Stimulated activated CD8-positive, alpha-beta memory T cell treated with anti-CD3 and anti-CD28 coated beads, Interleukin-12 subunit alpha, Interleukin-12 subunit beta, amount 100 ng/mL, for 1 hour (primary cell): Measurements from ENCODE around the gene FARP2.

Experiments used
- DNase-seq: peaks from one replicate; pipeline ENCODE4 v3.0.0-alpha.2; 2020; ENCODE audit warnings: low read depth

The FARP2 gene

DNA sequence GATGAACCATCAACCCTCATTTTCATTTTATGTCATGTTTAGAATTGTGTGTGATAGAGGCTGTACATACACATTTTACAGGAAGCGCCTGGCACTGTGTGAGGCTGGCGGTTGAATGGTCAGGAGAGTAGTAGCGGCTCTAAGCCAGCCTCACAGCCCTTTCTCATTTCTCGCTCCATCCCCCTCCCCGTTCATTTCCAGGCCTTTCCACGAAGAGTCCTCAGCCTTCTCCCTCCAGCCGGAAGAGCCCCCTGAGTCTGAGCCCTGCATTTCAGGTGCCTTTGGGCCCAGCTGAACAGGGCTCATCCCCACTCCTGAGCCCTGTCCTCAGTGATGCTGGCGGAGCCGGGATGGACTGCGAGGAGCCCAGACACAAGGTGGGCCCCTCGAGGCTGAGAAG, 100.5 kb downstream of the FARP2 start:
- no peak for DNase-seq

DNA sequence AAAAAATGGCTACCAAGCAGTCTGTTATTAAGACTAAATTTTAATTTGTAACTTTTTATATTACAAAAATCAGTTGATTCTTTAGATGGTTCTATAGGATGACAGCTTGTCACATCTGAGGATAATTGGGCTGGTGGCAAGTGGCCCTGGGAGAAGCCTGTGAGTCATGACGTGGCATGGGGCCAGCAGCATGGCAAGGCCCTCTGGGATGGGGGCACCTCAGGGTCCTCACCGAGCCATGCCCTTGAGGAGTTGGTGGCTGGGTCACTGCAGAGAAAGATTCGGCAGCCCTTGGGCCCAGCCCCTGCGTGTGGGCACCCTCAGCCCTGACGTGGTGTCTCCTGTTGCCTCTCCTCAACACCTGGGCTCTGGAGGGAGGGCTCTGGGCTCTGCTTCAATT, 102.6 kb downstream of the FARP2 start:
- DNase-seq: no peak

DNA sequence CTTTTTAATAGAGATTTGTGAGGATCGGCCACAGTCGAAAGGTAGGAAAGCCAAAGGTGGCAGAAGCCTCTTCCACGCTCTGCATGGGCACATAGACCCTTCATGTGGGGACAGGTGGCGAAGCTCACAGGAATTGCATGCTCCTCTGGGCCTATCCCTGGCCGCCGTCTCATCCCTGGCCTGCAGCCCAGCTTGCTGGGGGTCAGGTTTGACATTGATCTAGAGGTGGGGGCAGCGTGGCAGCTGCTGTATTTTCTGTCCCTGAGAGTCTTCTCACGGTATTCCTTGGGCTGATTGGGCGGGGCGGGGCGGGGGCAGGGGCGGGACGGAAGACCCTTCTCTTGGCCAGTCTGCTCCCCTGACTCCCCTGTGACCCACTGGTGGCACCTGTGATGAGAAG, 103.4 kb downstream of the FARP2 start:
- DNase-seq: no peak

DNA sequence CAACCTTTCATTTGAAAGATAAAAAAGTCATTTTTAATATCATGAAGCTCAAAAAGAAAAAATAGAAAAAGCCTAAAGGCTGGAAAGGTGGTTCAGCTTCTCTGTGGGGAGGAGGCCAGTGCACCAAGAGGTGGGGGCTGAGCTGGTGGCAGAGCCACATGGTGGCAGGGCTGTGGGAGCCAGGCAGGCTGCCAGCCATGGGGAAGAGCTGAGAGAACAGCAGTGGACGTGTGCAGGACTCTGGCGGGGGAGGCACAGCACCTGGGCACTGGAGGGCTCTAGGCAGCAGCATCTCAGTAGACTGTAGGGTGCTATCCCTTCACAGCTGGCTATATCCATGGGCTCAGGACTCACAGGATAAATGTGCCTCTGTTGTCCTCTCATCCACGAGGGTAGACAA, 104.5 kb downstream of the FARP2 start:
- DNase-seq: no peak

DNA sequence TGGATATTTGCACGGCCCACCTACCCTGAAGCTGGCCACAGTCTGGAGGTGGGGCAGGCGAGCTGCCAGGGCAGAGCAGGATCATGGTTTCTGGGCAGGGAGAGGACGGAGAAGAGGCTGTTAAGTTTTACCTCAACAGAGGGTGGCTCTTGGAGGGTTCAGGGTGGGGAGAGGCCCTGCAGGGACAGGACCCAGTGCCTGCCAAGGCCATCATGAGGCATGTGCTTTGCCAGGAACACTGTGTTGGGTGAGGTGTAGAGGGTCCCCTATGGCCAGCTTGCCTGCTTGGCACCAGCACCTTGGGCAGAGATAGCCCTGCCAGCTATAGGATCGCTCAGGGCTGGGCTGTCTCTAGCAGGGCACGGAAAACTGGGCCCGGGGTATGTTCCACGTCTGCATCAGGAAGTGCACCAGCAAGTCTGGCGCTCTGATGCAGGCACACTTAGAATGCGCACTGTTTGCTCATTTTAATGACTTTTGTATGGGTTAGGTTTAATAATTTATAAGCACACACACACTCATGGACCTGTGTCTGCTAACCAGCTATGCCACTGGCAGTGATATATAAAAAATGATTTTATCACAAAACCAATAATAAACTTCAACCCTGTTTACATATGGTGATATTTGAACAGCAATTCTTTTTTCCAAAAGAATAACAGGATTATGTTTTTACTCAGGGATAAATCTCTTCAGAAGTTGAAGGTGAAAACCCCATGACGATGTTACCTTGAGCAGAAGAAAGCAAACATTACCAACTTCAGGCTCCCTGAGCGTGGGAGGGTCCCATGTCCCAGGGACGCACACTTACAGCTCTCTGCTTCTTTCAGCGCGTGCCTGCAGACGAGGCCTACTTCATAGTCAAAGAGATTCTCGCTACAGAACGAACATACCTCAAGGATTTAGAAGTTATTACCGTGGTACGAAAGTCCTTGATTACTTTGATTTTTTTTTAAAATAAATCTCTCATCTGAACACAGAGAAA, 105.9 kb downstream of the FARP2 start:
- DNase-seq: no peak

DNA sequence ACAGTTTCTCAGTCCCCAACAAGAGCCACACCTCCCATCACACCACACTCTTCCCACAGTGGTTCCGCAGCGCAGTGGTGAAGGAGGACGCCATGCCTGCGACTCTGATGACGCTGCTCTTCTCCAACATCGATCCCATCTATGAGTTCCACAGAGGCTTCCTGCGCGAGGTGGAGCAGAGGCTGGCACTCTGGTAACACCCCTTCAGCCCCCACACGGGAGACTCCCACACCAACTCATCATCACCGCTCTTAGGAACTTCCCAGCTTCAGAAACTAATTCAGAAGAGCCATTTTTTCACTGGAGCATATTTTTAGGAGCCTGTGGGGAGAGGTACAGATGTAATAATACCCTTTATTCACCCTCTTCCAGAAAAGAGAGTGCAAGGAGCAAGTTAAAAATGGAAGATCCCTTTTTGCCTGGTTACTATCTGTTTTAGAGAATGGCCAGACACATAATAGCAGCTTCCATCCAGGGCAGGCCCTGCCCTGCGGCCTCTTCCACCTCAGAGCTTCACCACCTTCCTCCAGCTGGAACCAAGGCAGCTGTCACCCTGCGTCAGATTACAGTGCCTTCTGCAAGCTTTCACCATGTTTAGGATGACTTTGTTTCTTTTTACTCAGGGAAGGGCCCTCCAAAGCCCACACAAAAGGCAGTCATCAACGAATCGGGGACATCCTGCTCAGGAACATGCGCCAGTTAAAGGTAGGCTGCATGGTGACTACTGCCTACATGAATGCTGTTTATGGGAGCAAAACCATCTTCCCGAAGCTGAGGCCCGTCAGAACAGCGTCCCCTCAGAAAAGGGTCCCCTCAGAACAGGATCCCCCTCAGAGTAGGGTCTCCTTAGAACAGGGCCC, 107.4 kb downstream of the FARP2 start:
- DNase-seq: no peak

DNA sequence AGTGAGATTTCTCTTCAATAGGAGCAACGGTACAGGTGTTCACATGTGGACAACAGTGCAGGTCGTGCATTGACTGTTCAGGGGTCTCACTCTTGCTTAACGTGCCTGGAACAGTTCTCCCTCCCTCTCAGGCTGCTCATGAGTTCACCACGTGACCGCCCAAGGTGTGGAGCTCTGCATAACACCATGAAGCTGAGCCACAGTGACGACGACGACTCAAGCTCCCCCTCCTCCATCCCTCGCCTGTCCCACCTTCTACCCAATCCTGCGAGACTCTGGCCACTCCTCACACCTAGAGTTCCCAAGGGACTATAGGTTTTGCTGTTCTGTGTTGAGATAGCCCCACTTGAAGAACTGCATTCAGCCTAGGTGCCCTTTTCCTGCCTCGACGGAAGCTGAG, 109.5 kb downstream of the FARP2 start:
- DNase-seq: no peak

DNA sequence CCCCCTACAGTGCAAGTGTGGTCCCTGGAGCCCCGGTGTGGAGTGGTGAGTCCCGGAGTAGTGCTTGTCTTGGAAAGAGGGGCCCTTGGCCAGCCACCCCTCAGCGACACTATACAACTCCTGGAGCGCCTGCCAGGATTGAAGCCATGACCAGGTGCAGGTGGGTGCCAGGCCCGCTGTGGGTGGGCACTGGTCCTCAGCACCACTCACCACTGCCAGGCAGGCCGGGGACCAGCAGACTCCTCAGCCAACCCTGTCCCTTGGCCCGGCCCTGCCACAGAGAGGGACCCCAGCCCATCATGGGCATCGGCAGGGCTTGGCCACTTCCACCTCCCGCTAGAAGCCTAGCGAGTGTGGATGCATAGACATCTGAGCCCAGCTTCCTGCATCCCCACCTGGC, 110.1 kb downstream of the FARP2 start:
- DNase-seq: no peak

DNA sequence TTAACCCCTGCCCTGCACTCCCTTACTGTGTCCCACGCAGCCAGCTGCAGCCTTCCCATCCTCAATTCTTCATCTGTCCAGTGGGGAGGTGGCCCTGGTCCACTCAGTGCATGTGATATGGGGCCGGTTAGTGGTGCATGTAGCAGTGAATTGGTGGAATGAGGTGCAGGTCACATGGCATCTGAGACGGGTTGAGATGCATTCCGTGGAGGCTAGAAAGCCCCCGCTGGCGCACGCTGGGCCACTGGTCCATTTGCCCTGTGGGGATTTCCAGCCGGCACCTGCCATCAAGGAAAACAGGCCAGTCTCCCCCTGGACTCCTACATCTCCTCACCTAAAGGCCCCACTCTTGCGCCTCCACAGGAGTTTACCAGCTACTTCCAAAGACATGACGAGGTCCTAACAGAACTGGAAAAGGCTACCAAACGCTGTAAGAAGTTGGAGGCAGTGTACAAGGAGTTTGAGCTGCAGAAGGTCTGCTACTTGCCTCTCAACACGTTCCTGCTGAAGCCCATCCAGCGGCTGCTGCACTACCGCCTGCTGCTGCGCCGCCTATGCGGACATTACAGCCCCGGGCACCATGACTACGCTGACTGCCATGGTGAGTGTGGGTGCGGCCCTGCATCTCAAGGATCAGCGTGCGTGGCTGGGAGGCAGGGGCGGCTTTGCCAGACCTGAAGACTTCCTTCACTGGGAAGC, 111.8 kb downstream of the FARP2 start:
- no peak for DNase-seq

DNA sequence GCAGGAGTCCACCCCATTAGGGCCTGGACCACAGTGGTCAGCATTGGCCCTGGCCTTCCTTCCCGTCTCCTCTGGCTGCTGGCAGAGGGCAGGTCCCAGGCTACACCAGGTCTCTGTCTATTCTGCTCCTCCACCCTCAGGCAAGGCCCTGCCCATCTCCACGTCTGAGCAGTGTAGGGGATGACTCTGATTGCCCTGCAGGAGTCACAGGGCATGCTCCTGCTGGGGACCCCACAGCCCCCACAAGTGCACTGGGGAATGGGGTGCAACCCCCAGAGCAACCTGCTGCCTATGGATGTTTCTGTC, 112.3 kb downstream of the FARP2 start:
- no peak for DNase-seq

DNA sequence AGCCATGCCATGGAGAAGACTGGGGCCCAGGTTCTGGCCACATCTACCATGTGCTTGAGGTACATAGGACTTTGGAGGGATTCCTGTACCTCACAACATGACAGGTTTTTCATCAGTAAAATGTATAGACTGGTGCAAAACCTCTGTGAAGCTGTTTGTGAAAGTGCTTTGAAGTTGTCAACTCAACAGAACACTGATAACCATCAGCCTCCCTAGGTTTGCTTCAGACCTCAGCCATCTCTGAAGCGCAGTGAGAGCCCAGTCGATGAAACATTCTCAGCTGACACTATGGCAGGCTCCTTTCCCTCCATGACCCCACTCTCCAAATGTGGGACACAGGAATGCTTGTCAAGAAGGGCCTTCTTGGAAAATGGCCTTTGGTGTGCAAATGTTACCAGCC, 113.7 kb downstream of the FARP2 start:
- DNase-seq: no peak

DNA sequence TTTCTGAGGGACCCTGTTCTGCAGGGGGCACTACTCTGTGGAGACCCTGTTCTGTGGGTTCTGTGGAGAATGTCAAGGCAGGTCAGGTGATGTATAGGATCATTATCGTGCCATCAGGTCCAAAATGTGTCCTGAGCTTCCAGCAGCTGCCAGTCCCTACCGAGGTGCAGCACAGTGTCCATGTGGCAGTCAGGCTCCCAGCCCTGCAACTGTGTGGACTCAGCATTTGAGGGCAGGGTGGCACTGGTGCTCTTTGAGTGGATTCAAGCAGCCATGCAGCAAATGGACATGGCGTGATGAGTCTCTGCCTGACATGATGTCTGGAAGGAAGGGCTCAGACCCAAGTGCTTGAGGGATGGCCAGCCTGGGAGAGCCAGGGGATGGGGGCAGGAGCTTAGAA, 117.3 kb downstream of the FARP2 start:
- no peak for DNase-seq

DNA sequence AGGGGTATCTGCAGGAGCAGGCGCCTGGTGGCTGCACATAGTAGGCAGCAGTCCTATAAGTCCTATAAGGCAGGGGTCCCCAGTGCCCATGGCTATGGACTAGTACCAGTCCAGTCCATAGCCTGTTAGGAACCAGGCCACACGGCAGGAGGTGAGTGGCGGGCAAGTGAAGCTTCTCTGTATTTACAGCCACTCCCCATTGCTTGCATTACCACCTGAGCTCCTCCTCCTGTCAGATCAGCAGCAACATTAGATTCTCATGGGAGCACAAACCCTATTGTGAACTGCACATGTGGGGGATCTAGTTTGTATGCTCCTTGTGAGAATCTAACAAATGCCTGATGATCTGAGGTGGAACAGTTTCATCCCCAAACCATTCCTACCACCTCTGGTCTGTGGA, 119.2 kb downstream of the FARP2 start:
- DNase-seq: no peak

DNA sequence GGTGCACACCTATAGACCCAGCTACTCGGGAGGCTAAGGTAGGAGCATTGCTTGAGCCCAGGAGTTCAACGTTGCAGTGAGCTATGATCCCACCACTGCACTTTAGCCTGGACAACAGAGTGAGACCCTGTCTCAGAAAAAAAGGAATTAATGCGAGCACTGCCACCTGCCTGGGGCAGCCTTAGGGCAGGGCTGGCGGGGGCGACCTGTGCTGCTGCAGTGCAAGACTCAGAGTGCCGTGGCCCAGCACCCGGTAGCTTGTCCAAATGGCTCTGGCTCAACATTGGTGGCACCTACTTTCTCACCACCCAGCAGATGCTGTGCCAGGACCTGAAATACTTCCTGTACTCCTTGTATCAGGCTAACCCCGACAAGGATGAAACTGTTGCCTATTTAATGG, 122.1 kb downstream of the FARP2 start:
- no peak for DNase-seq

DNA sequence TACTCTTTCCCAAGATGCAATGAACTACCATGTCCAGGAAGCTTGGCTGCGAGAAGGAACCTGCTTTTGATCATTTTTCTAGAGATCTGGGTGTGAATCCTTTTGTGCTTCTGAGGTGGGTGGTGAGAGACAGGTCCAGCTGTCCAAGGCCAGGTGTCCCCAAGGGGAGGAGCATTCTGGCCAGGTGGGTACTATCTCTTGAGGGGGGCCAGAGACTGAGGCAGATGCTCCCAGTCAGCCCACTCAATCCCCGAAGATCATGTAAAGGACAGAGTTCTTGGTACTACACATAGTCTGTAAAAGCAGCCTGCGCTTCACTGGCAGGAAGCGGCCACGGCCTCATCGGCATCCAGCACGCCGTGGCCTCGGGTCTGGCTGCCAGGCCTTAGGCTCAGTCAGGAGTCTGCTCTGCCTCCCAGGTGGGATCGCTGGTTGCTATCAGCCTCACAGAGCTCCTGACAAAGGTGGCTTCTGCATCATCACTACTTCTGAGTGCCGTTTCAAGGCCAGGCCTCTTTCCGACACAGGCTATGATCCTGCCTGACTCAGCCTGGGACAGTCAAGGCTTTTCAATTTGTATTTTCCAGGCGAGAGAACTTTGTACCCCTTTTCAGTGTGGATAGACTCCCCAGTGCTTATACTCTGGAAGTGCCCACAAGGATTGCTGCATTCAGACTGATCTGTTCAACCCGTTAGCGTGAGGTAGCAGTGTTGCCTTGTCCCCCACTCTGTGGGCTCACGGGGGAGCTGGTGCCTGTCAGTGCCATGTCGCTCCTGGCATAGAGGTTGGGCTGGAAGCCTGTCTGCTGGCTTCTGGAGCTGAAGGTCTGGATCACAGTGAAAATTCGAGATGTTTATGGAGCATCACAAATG, 123.2 kb downstream of the FARP2 start:
- DNase-seq: no peak

DNA sequence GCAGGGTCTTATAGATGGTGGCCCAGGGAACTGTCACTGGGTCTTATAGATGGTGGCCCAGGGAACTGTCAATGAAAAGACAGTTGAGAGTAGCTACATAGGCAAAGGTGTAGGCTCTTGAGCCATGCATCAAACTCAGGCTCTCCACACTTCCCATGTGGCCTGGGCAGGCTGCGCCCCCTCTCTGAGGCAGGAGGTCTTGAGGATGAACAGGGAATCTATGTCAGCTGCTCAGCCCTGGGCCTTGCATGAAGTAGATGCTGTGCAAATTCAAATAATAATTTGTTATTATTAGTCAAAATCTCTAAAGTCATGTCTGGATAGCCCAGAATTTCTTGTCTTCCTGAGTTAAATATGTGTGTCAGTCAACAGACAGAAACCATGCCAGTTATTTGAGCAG, 125.6 kb downstream of the FARP2 start:
- no peak for DNase-seq

DNA sequence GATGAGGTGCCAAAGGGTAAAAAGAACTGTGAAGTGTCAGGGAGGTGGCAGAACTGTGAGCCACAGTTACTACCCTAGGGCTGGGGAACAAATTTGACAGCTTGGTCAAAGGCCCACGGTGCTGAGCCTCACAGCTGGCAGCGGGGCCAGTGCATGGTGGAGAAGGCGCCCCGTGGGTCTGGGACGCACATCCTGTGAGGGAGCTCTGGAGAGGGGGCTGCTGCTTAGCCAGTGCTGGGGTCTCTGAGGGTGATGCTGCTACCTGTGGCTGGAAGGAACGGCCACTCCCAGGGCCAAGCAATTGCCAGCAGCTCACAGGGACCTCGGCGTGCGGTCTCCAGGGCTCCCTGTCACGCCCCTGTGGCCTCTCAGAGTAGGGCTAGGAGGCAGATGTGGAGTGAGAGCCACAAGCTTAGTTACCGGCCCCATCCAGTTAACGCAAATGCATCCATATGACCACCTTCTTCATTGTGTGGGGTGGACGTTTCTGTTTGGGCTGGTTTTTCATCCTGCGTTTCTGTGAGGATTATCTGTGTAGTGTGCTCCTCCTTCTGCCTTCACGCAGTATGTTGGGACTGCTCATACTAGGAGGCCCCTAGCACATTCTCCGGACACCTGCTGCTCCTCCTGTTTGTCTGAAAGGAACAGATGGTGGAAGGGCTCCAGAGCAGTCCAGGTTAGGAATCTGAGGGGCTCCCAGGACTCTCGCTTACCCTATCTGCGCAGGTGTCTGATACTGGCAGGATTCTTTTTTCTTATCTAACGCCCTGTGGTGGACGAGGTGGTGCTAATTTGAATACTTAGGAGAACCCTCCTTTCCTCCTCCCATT, 126.3 kb downstream of the FARP2 start:
- DNase-seq: no peak

DNA sequence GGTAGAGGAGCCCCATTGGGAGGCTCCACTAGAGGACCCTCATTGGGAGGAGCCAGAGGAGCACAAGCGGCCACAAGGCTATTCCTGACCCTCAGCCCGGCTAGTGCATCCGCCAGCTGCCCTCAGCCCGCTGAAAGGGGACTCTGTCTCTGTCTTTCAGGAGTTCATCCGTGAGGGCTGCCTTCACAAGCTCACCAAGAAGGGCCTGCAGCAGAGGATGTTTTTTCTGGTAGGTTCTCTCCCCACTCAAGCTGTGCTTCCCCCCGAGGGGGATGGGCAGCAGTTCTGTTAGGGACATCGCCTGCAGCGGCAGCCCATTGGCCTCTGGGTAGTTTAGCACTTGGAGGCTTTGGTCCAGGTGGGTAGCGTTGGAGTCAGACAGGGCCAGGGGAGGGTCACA, 127.2 kb downstream of the FARP2 start:
- no peak for DNase-seq

DNA sequence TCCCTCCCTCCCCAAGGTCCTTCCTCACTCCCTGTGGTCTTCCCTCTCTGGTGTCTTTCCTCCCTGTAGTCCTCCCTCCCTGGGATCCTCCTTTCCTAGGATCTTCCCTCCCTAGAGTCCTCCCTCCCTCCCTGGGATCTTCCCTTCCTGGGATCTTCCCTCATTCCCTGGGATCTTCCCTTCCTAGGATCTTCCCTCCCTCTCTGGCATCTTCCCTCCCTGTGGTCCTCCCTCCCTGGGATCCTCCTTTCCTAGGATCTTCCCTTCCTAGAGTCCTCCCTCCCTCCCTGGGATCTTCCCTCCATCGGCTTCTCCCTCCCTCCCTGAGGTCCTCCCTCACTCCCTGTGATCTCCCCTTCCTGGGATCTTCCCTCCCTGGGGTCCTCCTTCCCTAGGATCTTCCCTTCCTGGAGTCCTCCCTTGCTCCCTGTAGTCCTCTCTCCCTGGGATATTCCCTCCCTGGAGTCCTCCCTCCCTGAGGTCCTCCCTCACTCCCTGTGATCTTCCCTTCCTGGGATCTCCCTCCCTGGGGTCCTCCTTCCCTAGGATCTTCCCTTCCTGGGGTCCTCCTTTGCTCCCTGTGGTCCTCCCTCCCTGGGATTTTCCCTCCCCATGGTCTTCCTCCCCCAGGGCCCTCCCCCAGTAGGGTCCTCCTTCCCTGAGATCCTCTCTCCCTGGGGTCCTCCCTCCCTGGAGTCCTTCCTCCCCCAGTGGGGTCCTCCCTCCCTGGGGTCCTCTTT, 129.3 kb downstream of the FARP2 start:
- DNase-seq: no peak

DNA sequence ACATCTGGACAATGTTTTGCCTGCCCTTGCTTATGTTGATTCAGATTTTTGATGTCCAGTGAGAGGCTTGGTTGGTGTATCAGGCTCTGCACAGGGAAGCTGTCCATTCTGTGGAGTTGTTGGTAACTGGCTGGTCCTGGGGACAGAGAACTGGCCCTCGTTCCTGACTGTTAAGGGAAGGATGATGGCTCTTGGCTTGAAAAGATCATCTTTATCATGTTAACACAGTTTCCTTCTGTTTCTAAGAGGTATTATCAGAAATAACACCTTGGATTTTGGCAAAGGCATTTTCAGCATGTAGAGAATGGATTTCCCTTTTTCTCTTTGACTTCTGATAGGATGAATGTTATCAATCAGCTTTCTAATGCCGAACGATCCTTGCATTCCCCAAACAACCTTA, 133.0 kb downstream of the FARP2 start:
- no peak for DNase-seq
